Vagina (tissue), 2 donors: Measurements from ENCODE around the gene CDK3.

ENCODE experiments used
- POLR2A ChIP-seq, 2 donors: fragments of 450-650 bp; IDR thresholded peaks; one replicate each; pipeline ENCODE4 v1.6.1; 2017; ENCODE audit warnings: antibody characterized with exemption in 2 of 2, mild to moderate bottlenecking in 2 of 2, moderate library complexity in 2 of 2
- POLR2AphosphoS5 ChIP-seq, 2 donors: sonication (generic); formaldehyde crosslinking; IDR thresholded peaks; one replicate each; pipeline ENCODE4 v1.9.0; 2017; ENCODE audit warnings: antibody characterized with exemption in 2 of 2, mild to moderate bottlenecking in 2 of 2, low read depth in 1 of 2; ENCODE audit not compliant: insufficient read depth in 1 of 2
- TF ChIP-seq, protein P1 (sequence below), 3 experiments: fragments of 450-650 bp in 2 of 3; fragments of 200-600 bp in 1 of 3; sonication (generic) in 1 of 3; IDR thresholded peaks; one replicate each; pipeline ENCODE4 v1.5.1; 2017 to 2019; ENCODE audit warnings: antibody characterized with exemption in 3 of 3, mild to moderate bottlenecking in 2 of 3, moderate library complexity in 2 of 3

DNA sequence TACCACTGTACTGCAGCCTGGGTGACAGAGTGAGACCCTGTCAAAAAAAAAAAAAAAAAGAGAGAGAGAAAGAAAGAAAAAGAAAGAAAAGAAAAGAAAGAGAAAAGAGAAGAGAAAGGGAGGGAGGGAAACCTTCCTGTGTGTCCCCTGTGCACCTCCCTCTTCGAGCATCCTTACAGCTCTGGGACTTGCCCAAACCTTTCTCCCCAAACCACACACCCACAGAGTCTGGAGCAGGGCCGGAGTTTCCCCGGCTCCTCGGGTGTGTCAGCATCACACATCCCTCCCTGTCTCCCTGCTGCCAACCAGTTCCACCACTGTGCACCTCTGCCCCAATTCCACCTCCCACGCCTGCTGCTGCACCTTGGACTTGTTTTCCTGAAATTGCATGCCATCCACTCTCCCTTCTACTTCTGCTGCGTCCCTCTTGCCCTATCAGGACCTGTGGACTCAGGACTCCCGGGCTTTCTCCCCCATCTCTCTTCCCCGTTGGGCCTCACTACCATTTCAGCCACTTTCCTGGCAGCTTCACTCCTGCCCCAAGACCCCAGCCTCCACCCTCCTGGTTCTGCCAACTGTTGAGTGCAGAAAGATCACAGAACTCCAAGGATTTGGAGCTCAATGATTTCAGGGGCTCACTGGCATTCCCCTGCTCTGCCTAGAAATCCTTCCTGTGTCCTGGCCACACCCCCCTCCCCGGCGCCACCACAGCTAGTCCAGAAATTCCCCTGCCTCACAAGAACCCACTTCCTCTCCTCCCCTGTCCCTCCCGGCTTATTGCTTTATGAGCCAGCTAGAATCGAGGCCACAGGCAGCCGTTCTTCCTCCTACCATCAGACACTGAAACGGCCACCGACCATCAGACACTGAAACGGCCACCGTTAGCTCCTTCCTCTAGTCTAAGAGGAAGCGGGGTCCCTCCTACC, 3.7 kb upstream of the CDK3 start:
- TF ChIP-seq, protein P1, sequence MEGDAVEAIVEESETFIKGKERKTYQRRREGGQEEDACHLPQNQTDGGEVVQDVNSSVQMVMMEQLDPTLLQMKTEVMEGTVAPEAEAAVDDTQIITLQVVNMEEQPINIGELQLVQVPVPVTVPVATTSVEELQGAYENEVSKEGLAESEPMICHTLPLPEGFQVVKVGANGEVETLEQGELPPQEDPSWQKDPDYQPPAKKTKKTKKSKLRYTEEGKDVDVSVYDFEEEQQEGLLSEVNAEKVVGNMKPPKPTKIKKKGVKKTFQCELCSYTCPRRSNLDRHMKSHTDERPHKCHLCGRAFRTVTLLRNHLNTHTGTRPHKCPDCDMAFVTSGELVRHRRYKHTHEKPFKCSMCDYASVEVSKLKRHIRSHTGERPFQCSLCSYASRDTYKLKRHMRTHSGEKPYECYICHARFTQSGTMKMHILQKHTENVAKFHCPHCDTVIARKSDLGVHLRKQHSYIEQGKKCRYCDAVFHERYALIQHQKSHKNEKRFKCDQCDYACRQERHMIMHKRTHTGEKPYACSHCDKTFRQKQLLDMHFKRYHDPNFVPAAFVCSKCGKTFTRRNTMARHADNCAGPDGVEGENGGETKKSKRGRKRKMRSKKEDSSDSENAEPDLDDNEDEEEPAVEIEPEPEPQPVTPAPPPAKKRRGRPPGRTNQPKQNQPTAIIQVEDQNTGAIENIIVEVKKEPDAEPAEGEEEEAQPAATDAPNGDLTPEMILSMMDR (IDR thresholded peaks at IDR 0.05), result no peak
- TF ChIP-seq POLR2A (IDR thresholded peaks at IDR 0.05) (no peak), POLR2AphosphoS5 (IDR thresholded peaks at IDR 0.05; ENCODE audit: insufficient read depth in 1 of 2, low read depth in 1 of 2) (no peak)
